HCT116 (cell line): ENCODE measurements around the gene POSTN.

Source experiments
- CTCF ChIP-seq, 3 experiments: fragments of 200-600 bp in 1 of 3; sonication (generic) in 1 of 3; IDR thresholded peaks in 2 of 3; conservative IDR thresholded peaks in 1 of 3; 2 replicates each; pipeline ENCODE4 v1.5.1; 2012 to 2017; ENCODE audit warnings: low read depth in 2 of 3, low read length in 2 of 3, antibody characterized with exemption in 1 of 3, borderline replicate concordance in 1 of 3, control low read depth in 1 of 3, mild to moderate bottlenecking in 1 of 3, mixed read lengths in 1 of 3, mixed run types in 1 of 3, moderate library complexity in 1 of 3; ENCODE audit not compliant: insufficient read depth in 1 of 3
- EZH2 ChIP-seq: fragments of 200-600 bp; sonication (generic); IDR thresholded peaks from 2 replicates; pipeline ENCODE4 v1.6.1; 2017; ENCODE audit warnings: antibody characterized with exemption, mixed run types
- POLR2A ChIP-seq: IDR thresholded peaks from 2 replicates; pipeline ENCODE4 v1.7.0; 2011; ENCODE audit warnings: borderline replicate concordance; ENCODE audit not compliant: insufficient read depth, insufficient read length; ENCODE audit errors: extremely low read depth
- REST ChIP-seq: IDR thresholded peaks from 2 replicates; pipeline ENCODE4 v1.6.1; 2012; ENCODE audit warnings: low read depth
- SIN3A ChIP-seq: IDR thresholded peaks from 2 replicates; pipeline ENCODE4 v1.6.1; 2012; ENCODE audit warnings: low read depth

DNA sequence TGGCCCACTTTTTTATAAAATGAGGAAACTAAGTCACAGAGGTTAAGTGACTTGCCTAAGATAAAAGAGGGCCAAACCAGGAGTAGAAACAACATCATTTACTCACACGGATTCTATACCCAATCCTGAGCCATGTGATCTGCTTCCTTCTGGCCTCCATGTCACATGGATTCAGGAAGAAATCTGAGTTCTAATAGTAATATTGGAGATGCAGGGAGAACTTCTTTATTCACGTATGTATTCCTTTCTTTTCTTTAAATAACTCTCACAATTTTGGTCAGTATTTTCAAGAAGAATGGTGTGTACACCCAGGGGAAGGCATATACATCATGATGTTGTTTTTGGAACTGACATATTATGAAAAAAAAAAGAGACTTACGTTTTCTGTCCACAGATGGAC lies 1.8 kb downstream of the POSTN start:
- TF ChIP-seq CTCF (IDR thresholded peaks at IDR 0.05 in 2 of 3, conservative IDR thresholded peaks at IDR 0.05 in 1 of 3; ENCODE audit: borderline replicate concordance in 1 of 3, insufficient read depth in 1 of 3, low read depth in 2 of 3, low read length in 2 of 3): no peak
- TF ChIP-seq SIN3A: no peak
- no peak for TF ChIP-seq EZH2
- no peak for TF ChIP-seq POLR2A
- no peak for TF ChIP-seq REST
